Measurements from ENCODE around the gene TSFM. TPM values are rescaled to one million over a fixed set of nuclear protein-coding genes. Genes with fewer than 3 reads are reported as not detected.
"Not testable (repeated sequence)": the region's sequence is repeated elsewhere in the genome, so short reads cannot be mapped to it uniquely, and the experiment has no call there.

The TSFM gene
- total and polyA plus RNA-seq, 2 of the 4 experiments (the other 2 are of a cell fraction): 11.5 to 14.0 TPM

DNA sequence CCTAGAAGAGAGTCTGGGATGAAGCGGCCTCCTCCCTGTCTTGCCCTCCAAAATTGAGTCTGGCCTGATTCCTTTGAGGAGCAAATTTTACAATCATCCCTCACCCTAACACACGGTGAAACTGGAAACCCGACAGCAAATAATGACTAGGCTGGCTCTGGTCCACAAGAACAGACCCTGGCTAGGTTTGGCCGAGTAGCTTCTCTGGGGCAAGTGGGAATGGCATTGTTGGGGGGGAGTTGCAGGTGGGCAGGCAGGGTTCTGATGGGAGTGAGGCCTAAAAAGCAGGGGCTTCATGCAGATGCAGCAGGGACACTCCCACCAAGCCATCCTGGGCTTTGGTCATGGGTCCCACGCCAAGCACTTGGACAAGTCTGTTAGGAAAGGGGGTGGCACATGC, 38.4 kb downstream of the TSFM start:
- intact Hi-C loops (cut with micrococcal nuclease); H3K27ac ChIP-seq (ENCODE audit: insufficient read depth, low read length); H3K23ac ChIP-seq (ENCODE audit: low read depth, low read length); H3K18ac ChIP-seq (ENCODE audit: low read depth, low read length); H4K91ac ChIP-seq (ENCODE audit: insufficient read depth, low read depth, low read length); ATAC-seq (ENCODE audit: low read depth); BruUV-seq (replicated peaks); H3K4me1 ChIP-seq (ENCODE audit: control insufficient read depth, insufficient read depth, low read length); H4K5ac ChIP-seq (ENCODE audit: low read depth, low read length); H3K27me3 ChIP-seq (ENCODE audit: control insufficient read depth, insufficient read depth, low read length); H3K9ac ChIP-seq (ENCODE audit: low read depth, low read length); DNase-seq; dilution Hi-C loops (cut with HindIII; ENCODE audit: low sequenced_read_pairs, unreplicated experiment); H4K8ac ChIP-seq (ENCODE audit: low read depth in 2 of 2, low read length in 2 of 2); H2AFZ ChIP-seq (replicated peaks; ENCODE audit: low read length, poor library complexity); H3K9me3 ChIP-seq (ENCODE audit: control insufficient read depth, insufficient read depth, low read length); H2BK15ac ChIP-seq (ENCODE audit: low read depth, low read length); H2AK5ac ChIP-seq (ENCODE audit: low read depth, low read length); H2BK5ac ChIP-seq (ENCODE audit: low read depth, low read length, poor library complexity, severe bottlenecking); H3K4me2 ChIP-seq (ENCODE audit: low read depth, low read length); H3K9me1 ChIP-seq (ENCODE audit: insufficient read depth, low read length); H3K4ac ChIP-seq (ENCODE audit: low read depth, low read length); POLR2A ChIA-PET (ENCODE audit: unreplicated experiment); H2BK20ac ChIP-seq (ENCODE audit: low read depth, low read length); in situ Hi-C loops (cut with MboI; ENCODE audit: low sequenced_read_pairs); H3K56ac ChIP-seq (ENCODE audit: extremely low read depth, insufficient read depth, low read length); CTCF ChIA-PET; H2AK9ac ChIP-seq (replicated peaks; ENCODE audit: low read depth, low read length, poor library complexity); H3K4me3 ChIP-seq (ENCODE audit: insufficient read depth, low read depth, low read length); H2BK120ac ChIP-seq (ENCODE audit: low read depth, low read length); H3K14ac ChIP-seq (replicated peaks; ENCODE audit: low read depth, low read length): not testable (repeated sequence)
- Histone ChIP-seq H4K20me1 (ENCODE audit: insufficient read depth, low read length) (peaks cover 37% of the 10 kb centered on the region), H3K79me1 (ENCODE audit: low read depth in 1 of 2, low read length in 2 of 2) (peaks cover 26 to 53% of the 10 kb centered on the region in 2 experiments), H3K36me3 (ENCODE audit: control insufficient read depth, insufficient read depth, low read length) (peaks cover 76% of the 10 kb centered on the region)
- 60% methylated on average over 1 of the region's 5 CpGs; no CpG with 5 or more reads in 1 of the 2 experiments for WGBS, 2 experiments (ENCODE audit: extremely low coverage in 2 of 2, insufficient read length in 1 of 2)
